IPS DF 4.7 (cell line): Measurements from ENCODE around the gene CETP.
"Not testable (repeated sequence)": the region's sequence is repeated elsewhere in the genome, so short reads cannot be mapped to it uniquely, and the experiment has no call there.

Experiments used
- DNase-seq: peaks from one replicate; pipeline ENCODE4 v3.0.0-alpha.2; 2013; ENCODE audit warnings: low spot score; ENCODE audit errors: extremely low read depth

CETP gene

GRCh38 chr16:56997264-56997663, 35.5 kb downstream of the CETP start:
- no peak for DNase-seq

- DNase-seq = no peak
Observed at GRCh38 chr16:56997931-56998330, 36.2 kb downstream of the CETP start.

DNA sequence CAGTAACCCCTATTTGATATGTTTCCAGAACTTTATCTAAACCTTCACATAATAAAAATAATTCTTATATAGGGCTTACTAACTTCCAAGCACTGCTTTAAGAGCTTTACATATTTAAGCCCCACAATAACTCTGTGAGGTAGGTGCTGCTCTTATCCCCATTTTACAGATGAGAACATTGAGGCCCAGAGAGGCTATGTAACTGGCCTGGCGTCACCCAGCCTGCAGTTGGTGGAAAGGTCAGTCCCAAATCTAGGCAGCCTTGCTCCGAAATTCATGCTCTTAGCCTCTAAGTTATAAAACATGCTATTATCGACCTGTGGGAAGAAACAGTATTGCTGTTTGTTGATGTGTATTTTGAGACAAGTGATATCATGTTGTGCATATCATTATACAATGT, 36.6 kb downstream of the CETP start:
- DNase-seq = no peak

DNA sequence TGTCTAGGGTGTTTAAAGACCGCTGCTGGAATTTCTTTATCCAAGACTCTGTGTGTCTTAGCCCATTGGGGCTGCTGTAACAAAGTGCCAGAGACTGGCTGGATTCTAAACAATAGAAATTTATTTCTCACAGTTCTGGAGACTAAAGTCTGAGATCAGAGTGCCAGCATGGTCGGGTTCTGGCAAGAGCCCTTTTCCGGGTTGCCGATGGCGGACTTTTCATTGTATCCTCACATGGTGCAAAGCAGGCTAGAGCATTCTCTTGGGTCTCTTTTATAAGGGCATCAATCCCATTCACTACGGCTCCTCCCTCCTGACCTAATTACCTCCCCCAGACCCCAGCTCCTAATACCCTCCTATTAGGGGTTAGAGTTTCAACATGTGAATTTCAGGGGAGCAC, 37.1 kb downstream of the CETP start:
- no peak for DNase-seq

DNA sequence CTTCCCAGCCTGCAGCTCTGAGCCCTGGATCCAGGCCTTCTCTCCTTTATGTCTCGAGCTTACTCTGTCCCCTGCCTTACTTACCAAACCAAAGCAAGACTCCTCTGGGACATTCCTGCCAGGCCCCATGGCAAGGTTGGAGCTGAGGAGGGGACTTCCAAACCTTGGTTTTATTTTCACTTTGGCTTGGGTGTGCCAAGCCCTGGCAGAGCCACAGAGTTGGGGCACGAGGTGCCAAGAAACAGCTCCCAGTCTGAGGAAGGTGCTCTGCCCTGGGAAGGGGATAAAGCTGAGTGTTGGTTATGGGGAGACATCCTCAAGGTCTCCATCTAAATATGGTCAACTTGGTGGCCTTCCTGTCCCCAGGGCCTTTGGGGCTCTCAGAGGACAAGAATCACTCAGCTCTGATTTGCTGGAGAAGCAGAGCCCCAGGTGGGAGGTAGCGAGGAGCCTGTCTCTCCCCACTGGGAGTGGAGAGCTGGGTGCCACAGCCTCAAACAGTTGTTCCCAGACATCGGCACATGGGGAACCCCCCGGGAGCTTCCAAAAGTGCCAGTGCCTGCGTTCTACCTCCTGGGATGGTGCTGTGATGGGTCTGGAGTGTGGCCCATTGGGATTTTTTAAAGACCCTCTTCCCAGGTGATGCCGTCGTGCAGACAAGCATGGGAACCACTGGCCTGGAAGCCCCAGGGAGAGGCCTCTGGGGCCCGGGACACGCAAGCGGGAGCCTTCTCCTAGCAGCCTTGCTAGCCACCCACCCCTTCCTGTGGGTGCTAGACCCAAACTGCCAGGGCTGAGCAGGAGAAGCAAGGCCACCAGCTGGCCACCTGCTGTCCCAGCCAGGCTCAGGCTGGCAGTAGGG, 37.9 kb downstream of the CETP start:
- DNase-seq = no peak

- no peak for DNase-seq
Observed at GRCh38 chr16:57000271-57001025, 38.7 kb downstream of the CETP start.

GRCh38 chr16:57001026-57001679, 39.4 kb downstream of the CETP start:
- DNase-seq = no peak

- no peak for DNase-seq
Observed at GRCh38 chr16:57003439-57004386, 42.0 kb downstream of the CETP start.

DNA sequence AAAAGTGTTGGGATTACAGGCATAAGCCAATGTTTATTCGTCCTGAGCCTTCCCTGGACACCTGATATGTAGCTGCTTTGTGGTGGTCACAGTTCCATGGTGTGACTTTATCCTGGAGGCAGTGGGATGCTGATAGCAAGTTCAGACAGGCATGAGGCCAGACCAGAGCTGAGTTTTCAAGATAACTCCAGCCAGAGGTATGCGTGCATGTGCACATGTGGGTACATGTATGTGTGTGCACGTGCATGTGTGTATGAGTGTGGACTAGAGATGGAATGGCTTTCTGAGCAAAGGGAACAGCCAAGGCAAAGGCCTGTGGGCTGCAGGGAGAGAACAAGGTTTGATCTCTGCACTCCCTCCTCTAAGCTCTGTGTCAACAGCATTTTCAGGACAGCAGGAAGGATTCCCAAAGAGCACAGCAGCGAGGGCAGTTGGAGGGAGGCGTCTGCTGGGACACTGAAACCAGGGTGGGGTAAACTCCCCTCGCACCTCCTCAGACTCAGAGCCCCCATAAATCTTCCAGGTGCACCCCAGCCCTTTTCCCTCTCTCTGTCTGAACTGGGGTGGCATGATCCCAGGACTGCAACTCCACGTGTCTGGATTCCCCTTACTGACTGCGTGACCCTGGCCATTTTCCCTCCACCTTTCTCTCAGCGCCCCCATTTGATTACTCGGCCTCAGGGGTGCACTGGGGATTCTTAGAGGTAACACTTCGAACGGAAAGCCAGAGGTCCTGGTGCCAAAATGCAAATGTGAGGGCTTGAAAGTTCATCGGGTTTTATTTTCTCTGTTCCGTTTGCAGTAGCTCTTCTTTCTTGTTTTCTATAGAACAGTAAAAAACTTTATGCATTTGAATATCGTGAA, 42.9 kb downstream of the CETP start:
- no peak for DNase-seq

DNA sequence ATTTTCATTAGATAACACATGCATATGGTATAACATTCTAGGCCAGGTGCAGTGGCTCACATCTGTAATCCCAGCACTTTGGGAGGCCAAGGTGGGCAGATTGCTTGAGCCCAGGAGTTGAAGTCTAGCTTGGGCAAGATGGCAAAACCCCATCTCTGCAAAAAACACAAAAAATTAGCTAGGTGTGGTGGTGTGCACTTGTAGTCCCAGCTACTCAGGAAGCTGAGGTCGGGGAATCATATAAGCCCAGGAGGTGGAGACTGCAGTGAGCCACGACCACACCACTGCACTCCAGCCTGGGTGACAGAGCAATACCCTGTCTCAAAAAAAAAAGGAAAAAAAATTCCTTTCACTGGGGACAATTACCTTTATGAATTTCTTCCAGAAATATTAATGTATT, 43.8 kb downstream of the CETP start:
- DNase-seq = not testable (repeated sequence)

DNA sequence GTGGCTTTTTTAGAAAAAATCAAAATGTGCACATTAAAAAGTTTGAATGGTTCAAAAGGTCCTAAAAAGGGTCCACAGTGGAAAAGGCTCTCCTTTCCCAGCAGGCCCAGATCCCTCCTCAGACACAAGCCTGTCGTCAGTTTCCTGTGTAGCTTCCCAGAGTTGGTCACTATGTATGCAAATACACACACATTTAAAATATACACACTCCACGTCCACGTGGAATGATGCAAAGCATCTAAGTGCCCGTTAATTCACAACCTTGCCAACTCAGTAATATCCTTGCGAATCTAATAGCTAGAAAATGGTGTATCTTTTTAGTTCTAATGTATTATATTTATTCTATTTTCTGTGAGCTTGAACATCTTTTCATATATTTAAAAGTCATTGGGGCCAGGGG, 45.3 kb downstream of the CETP start:
- DNase-seq = no peak

DNA sequence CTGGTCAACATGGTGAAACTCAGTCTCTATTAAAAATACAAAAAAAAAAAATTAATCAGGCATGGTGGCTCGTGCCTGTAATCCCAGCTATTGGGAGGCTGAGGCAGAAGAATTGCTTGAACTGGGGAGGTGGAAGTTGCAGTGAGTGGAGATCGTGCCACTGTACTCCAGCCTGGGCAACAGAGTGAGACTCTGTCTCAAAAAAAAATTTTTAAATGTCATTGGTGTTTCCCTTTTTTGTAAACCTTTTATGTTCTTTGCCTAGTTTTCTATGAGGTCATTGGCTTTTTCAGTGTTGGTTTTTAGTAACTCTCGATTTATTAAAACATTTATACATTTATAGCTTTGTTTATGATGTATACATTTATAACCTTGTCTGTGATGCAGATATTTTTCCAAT, 45.8 kb downstream of the CETP start:
- no peak for DNase-seq

- no peak for DNase-seq
Observed at GRCh38 chr16:57008440-57008839, 46.7 kb downstream of the CETP start.

DNA sequence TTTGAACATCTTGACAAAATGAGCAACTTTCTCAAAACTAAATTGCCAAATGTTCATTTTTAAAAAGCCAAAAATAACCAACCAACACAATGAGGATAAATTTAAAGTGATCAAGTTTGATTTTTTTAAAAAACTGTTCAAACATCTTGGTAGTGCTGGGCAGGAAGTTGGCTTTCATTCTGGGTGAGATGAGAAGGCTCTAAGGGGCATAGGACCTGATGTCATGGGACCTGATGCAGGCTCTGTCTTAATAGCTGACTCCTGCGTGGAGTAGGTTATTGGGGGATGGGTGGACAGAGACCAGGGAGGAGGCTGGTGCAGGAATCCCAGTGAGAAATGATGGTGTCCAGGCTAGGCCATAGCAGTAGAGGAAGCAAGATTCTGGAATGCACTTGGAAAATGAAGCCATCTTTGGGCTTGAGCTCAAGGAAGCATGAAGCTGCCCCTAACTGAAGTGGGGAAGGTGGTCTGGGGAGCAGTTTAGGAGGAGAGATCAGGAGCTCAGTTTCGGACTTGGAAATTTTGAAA, 48.0 kb downstream of the CETP start:
- no peak for DNase-seq

DNA sequence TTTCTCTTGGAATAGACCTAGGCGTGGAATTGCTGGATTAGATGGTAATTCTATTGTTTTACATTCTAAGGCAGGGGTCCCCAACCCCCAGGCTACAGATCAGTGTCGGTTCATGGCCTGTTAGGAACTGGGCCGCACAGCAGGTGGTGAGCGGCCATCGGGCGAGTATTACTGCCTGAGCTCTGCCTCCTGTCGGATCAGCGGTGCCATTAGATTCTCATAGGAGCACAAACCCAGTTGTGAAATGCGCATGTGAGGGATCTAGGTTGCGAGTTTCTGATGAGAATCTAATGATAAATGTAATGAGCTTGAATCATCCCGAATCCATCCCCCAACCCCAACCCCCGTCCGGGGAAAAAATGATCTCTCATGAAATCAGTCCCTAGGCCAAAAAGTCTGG, 50.6 kb downstream of the CETP start:
- DNase-seq = no peak

GRCh38 chr16:57013229-57013628, 51.5 kb downstream of the CETP start:
- no peak for DNase-seq

GRCh38 chr16:57013902-57014301, 52.2 kb downstream of the CETP start:
- DNase-seq = no peak

DNA sequence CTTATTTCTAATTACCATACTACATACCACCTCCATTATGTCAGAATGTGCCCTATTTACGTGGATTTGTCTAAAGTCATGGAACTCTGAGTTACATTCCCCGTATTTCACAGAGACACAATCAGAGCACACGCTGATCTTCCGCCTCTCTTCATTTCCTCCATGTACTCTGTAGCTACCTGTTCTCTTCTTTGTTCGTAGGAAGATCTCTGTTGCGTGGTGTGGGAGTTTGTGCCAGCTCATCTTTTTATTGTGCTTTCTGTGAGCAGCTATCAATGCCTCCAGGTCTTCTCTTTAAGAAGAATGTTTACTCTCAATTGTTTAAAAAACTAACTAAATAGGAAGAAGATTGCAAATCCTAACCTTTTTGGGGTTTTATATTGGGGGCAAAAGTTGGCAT, 54.6 kb downstream of the CETP start:
- DNase-seq = no peak

DNA sequence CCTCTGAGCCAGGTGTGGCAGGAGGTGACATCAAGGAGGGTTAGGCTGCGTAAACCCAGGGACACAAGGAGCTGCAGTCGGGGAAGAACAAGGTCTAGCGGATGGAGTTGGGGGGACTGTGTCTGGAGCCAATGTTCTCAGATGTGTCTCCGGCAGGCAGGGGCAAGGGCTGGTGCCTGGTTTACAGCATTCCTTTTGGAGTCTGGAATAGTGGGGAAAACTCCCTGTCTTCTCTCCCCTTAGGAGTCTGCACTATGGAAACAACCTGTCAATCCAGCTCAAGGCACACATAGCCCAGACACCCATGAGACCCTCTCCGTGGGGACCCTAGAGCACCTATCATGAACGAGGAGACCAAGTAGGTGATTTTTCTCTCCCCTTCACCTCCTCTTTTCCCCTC, 55.1 kb downstream of the CETP start:
- no peak for DNase-seq

DNA sequence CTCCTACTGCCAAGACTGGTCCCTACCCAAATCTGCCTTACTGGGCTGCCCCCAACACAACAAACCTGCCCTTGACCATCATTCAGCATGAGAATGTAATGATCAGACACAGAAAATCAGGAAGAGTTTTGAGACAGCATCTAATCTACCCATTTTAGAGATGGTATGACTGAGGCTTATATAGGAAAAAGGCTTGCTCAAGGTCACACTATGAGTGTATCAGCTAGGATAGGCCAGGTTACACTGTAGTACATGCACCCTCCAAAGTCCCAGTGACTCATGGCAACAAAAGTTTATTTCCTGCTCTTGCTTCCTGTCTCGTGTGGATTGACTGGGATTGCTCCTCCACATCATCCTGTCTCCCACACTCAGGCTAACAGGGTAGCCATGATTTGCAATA, 55.5 kb downstream of the CETP start:
- DNase-seq = no peak
